Mesendoderm (in vitro differentiated cells): ENCODE results near the gene CSTPP1.
"Not testable (repeated sequence)": the region's sequence is repeated elsewhere in the genome, so short reads cannot be mapped to it uniquely, and the experiment has no call there.

Experiments used
- DNase-seq: peaks from one replicate; pipeline ENCODE4 v3.0.0; 2013
- H2AK5ac ChIP-seq: 2 replicates; pipeline ENCODE4 v1.6.1; 2013; ENCODE audit warnings: low read length, inconsistent platforms
- H2BK120ac ChIP-seq: 2 replicates; pipeline ENCODE4 v1.6.1; 2013; ENCODE audit warnings: low read depth, mild to moderate bottlenecking, low read length, moderate library complexity, mixed read lengths
- H2BK15ac ChIP-seq: replicated peaks from 2 replicates; pipeline ENCODE4 v1.6.1; 2013; ENCODE audit warnings: low read depth, mild to moderate bottlenecking, moderate library complexity
- H2BK5ac ChIP-seq: 2 replicates; pipeline ENCODE4 v1.6.1; 2013; ENCODE audit warnings: low read length, inconsistent platforms
- H3K18ac ChIP-seq: 2 replicates; pipeline ENCODE4 v1.6.1; 2013; ENCODE audit warnings: mild to moderate bottlenecking, low read length, mixed read lengths
- H3K23ac ChIP-seq: one replicate; pipeline ENCODE4 v1.6.1; 2013; ENCODE audit warnings: low read length
- H3K27ac ChIP-seq: 2 replicates; pipeline ENCODE4 v1.5.1; 2013; ENCODE audit warnings: low read depth, mild to moderate bottlenecking, inconsistent platforms, low read length, moderate library complexity
- H3K27me3 ChIP-seq: 2 replicates; pipeline ENCODE4 v1.6.1; 2013; ENCODE audit warnings: low read length, control low read depth, mild to moderate bottlenecking, inconsistent platforms; ENCODE audit not compliant: insufficient read depth, poor library complexity
- H3K36me3 ChIP-seq: 2 replicates; pipeline ENCODE4 v1.6.1; 2013; ENCODE audit warnings: low read length, inconsistent platforms; ENCODE audit not compliant: control insufficient read depth, insufficient read depth
- H3K4ac ChIP-seq: one replicate; pipeline ENCODE4 v1.6.1; 2013; ENCODE audit warnings: low read depth, mild to moderate bottlenecking, low read length, moderate library complexity
- H3K4me1 ChIP-seq: 2 replicates; pipeline ENCODE4 v1.6.1; 2013; ENCODE audit warnings: low read depth, low read length, inconsistent platforms; ENCODE audit not compliant: control insufficient read depth
- H3K4me2 ChIP-seq: 2 replicates; pipeline ENCODE4 v1.6.1; 2013; ENCODE audit warnings: low read length
- H3K4me3 ChIP-seq: 2 replicates; pipeline ENCODE4 v1.5.1; 2013; ENCODE audit warnings: mild to moderate bottlenecking, low read length
- H3K56ac ChIP-seq: one replicate; pipeline ENCODE4 v1.6.1; 2013; ENCODE audit warnings: low read length
- H3K79me1 ChIP-seq: 2 replicates; pipeline ENCODE4 v1.6.1; 2013; ENCODE audit warnings: low read length, inconsistent platforms
- H3K79me2 ChIP-seq: 2 replicates; pipeline ENCODE4 v1.6.1; 2013; ENCODE audit warnings: mild to moderate bottlenecking, low read length; ENCODE audit not compliant: control insufficient read depth, insufficient read depth
- H3K9ac ChIP-seq: 2 replicates; pipeline ENCODE4 v1.6.1; 2013; ENCODE audit warnings: low read length, inconsistent platforms
- H4K5ac ChIP-seq: one replicate; pipeline ENCODE4 v1.6.1; 2013; ENCODE audit warnings: low read length
- H4K8ac ChIP-seq: one replicate; pipeline ENCODE4 v1.6.1; 2013; ENCODE audit warnings: low read depth, mild to moderate bottlenecking, control low read depth, low read length, moderate library complexity
- WGBS: extraction: QIAGEN DNeasy Blood & Tissue Kit; methylation state at CpG from one replicate; pipeline ENCODE4 v1.1.7; 2013; ENCODE audit warnings: low lambda C conversion rate, missing lambda C conversion rate; ENCODE audit not compliant: insufficient coverage; ENCODE audit errors: extremely low coverage; 5-methylcytosine and 5-hydroxymethylcytosine counted together

Gene CSTPP1

GRCh38 chr11:47202576-47202975 lies 266.0 kb downstream of the CSTPP1 start:
- no peak overlapping the region for H2BK15ac ChIP-seq
- H3K4me2 ChIP-seq, result no peak overlapping the region
- H3K27ac ChIP-seq, result no peak overlapping the region
- no peaks in the 10 kb centered on the region for H3K27me3 ChIP-seq
- no peak overlapping the region for H3K56ac ChIP-seq
- no peak overlapping the region for H3K23ac ChIP-seq
- no peaks in the 10 kb centered on the region for H3K36me3 ChIP-seq
- H3K79me2 ChIP-seq, result no peaks in the 10 kb centered on the region
- H3K18ac ChIP-seq, result no peak overlapping the region
- no peak overlapping the region for H3K4ac ChIP-seq
- H2AK5ac ChIP-seq, result no peak overlapping the region
- H2BK120ac ChIP-seq, result no peak overlapping the region
- no peak for DNase-seq
- H3K4me3 ChIP-seq, result no peak overlapping the region
- WGBS, result no CpG with 5 or more reads among the region's 5 CpGs
- H3K79me1 ChIP-seq, result no peaks in the 10 kb centered on the region
- no peak overlapping the region for H3K9ac ChIP-seq
- H3K4me1 ChIP-seq, result peaks cover 3% of the 10 kb centered on the region
- H4K5ac ChIP-seq, result no peak overlapping the region
- no peak overlapping the region for H4K8ac ChIP-seq
- H2BK5ac ChIP-seq, result no peak overlapping the region

GRCh38 chr11:47204637-47204989 lies 268.1 kb downstream of the CSTPP1 start:
- Histone ChIP-seq H3K4me3 (no peak overlapping the region), H4K5ac (no peak overlapping the region), H3K36me3 (no peaks in the 10 kb centered on the region), H2BK5ac (no peak overlapping the region), H2BK15ac (no peak overlapping the region), H3K4me2 (no peak overlapping the region), H3K27ac (no peak overlapping the region), H3K4me1 (peaks cover 3% of the 10 kb centered on the region), H3K4ac (no peak overlapping the region), H3K56ac (no peak overlapping the region), H2AK5ac (no peak overlapping the region), H3K79me1 (no peaks in the 10 kb centered on the region), H3K9ac (no peak overlapping the region), H3K79me2 (no peaks in the 10 kb centered on the region), H3K23ac (no peak overlapping the region), H4K8ac (no peak overlapping the region), H2BK120ac (no peak overlapping the region), H3K18ac (no peak overlapping the region), H3K27me3 (no peaks in the 10 kb centered on the region)
- peak; percentile 74 for DNase-seq
- no CpG with 5 or more reads among the region's 2 CpGs for WGBS

DNA sequence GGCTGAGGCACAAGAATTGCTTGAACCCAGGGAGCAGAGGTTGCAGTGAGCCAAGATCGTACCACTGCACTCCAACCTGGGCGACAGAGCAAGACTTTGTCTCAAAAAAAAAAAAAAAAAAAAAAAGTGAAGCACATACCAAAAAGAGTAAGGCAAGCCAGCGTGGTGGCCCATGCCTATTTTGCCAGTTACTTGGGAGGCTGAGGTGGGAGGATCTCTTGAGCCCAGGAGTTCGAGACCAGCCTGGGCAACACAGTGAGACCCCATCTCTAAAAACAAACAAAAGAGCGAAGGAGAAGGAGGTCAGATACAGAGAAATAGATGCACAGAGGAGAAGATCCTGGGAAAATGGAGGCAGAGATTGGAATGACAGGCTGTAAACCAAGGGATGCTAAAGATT lies 270.0 kb downstream of the CSTPP1 start:
- not testable (repeated sequence) for H2BK120ac ChIP-seq, H2AK5ac ChIP-seq, H3K36me3 ChIP-seq, H4K8ac ChIP-seq, H2BK15ac ChIP-seq, H3K23ac ChIP-seq, H3K4me3 ChIP-seq, H3K9ac ChIP-seq, H3K18ac ChIP-seq, H3K4me1 ChIP-seq, H3K4me2 ChIP-seq, H3K79me1 ChIP-seq, H3K4ac ChIP-seq, H4K5ac ChIP-seq, H3K27ac ChIP-seq, H3K27me3 ChIP-seq, H2BK5ac ChIP-seq, H3K79me2 ChIP-seq, H3K56ac ChIP-seq, DNase-seq
- no CpG with 5 or more reads among the region's 5 CpGs for WGBS

GRCh38 chr11:47207459-47207858 lies 270.9 kb downstream of the CSTPP1 start:
- Histone ChIP-seq H2BK15ac (no peak overlapping the region), H2AK5ac (no peak overlapping the region), H3K9ac (no peak overlapping the region), H4K8ac (no peak overlapping the region), H3K18ac (no peak overlapping the region), H3K4me2 (no peak overlapping the region), H3K27ac (no peak overlapping the region), H3K36me3 (no peaks in the 10 kb centered on the region), H3K27me3 (no peaks in the 10 kb centered on the region), H3K4ac (no peak overlapping the region), H3K4me3 (no peak overlapping the region), H3K79me2 (no peaks in the 10 kb centered on the region), H2BK5ac (no peak overlapping the region), H2BK120ac (no peak overlapping the region), H3K4me1 (peaks cover 3% of the 10 kb centered on the region), H3K79me1 (no peaks in the 10 kb centered on the region), H4K5ac (no peak overlapping the region), H3K23ac (no peak overlapping the region), H3K56ac (no peak overlapping the region)
- no CpG with 5 or more reads among the region's 6 CpGs for WGBS
- DNase-seq, result no peak

DNA sequence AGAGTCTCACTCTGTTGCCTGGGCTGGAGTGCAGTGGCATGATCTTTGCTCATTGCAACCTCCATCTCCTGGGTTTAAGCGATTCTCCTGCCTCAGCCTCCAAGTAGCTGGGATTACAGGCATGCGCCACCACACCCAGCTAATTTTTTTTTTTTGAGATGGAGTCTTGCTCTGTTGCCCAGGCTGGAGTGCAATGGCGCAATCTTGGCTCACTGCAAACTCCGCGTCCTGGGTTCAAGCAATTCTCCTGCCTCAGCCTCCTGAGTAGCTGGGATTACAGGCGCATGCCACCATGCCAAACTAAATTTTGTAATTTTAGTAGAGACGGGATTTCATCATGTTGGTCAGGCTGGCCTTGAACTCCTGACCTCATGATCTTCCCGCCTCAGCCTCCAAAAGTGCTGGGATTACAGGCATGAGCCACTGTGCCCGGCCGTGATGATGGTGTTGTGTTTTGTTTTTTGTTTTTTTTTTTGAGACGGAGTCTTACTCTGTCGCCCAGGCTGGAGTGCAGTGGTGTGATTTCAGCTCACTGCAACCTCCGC lies 271.5 kb downstream of the CSTPP1 start:
- not testable (repeated sequence) for H3K56ac ChIP-seq

DNA sequence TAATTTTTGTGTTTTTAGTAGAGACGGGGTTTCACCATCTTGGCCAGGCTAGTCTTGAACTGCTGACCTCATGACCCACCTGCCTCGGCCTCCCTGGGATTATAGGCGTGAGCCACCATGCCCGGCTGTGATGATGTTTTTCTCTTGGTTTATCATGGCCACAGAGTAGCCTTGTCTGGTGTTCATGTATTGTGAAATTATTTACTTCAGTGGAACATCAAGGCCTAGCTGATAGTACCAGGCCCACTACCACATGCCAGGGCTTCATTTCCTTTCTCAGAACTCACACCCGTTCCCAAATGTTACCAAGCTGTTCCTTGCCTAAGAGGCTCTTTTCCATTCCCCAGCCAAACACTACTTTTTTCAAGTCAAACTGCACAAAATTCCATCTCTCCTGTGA lies 272.1 kb downstream of the CSTPP1 start:
- H3K4me3 ChIP-seq, result no peak overlapping the region
- H4K5ac ChIP-seq, result no peak overlapping the region
- H3K27me3 ChIP-seq, result no peaks in the 10 kb centered on the region
- no peak overlapping the region for H3K9ac ChIP-seq
- H4K8ac ChIP-seq, result no peak overlapping the region
- H3K79me1 ChIP-seq, result no peaks in the 10 kb centered on the region
- DNase-seq, result no peak
- H3K4me2 ChIP-seq, result no peak overlapping the region
- H3K56ac ChIP-seq, result no peak overlapping the region
- no CpG with 5 or more reads among the region's 5 CpGs for WGBS
- H3K36me3 ChIP-seq, result no peaks in the 10 kb centered on the region
- H3K27ac ChIP-seq, result no peak overlapping the region
- H2BK15ac ChIP-seq, result no peak overlapping the region
- H3K23ac ChIP-seq, result no peak overlapping the region
- no peak overlapping the region for H3K4ac ChIP-seq
- H2BK120ac ChIP-seq, result no peak overlapping the region
- H3K79me2 ChIP-seq, result no peaks in the 10 kb centered on the region
- no peak overlapping the region for H2BK5ac ChIP-seq
- no peak overlapping the region for H3K18ac ChIP-seq
- H3K4me1 ChIP-seq, result peaks cover 3% of the 10 kb centered on the region
- H2AK5ac ChIP-seq, result no peak overlapping the region

More for the DNA sequence above, 271.5 kb downstream of the CSTPP1 start:
- H2BK5ac ChIP-seq, H4K8ac ChIP-seq, H2BK15ac ChIP-seq, H3K4me1 ChIP-seq, H4K5ac ChIP-seq, H3K4me2 ChIP-seq, DNase-seq, H3K4ac ChIP-seq, H3K18ac ChIP-seq, H3K79me1 ChIP-seq, H3K4me3 ChIP-seq, H3K79me2 ChIP-seq, H2AK5ac ChIP-seq, H3K23ac ChIP-seq, H3K9ac ChIP-seq, H2BK120ac ChIP-seq, H3K27me3 ChIP-seq, H3K27ac ChIP-seq, H3K36me3 ChIP-seq: not testable (repeated sequence)
- no CpG with 5 or more reads among the region's 13 CpGs for WGBS
